PC-9 (cell line): ENCODE results near the gene SP140. TPM values are rescaled to one million over a fixed set of nuclear protein-coding genes. Genes with fewer than 3 reads are reported as not detected.

ENCODE experiments used
- BruUV-seq: library from RNA; stranded (reverse); fragments of 400-500 nt; replicated peaks from 2 replicates; lab custom pipeline; 2021; lab: Mats Ljungman, UMichigan
- CTCF ChIA-PET: fragments of 300-600 bp; sonication (Branson Sonifier 250); formaldehyde crosslinking; loops from one replicate; lab custom pipeline; 2022; ENCODE audit warnings: antibody characterized with exemption; lab: Charles Lee
- POLR2A ChIA-PET: fragments of 300-600 bp; sonication (Branson Sonifier 250); formaldehyde crosslinking; loops from one replicate; lab custom pipeline; 2022; ENCODE audit warnings: antibody characterized with exemption; ENCODE audit not compliant: unreplicated experiment; lab: Charles Lee
- DNase-seq, 2 experiments: peaks; one replicate each; pipeline versions ENCODE4 v3.0.0 to v3.0.0-alpha.2; 2015 to 2022; ENCODE audit warnings: mixed read lengths in 1 of 2
- H2AFZ ChIP-seq: fragments of 200-600 bp; sonication (generic); 2 replicates; pipeline ENCODE4 v1.8.1; 2017; ENCODE audit warnings: antibody characterized with exemption
- H3F3A ChIP-seq: fragments of 200-600 bp; sonication (generic); 2 replicates; pipeline ENCODE4 v1.8.1; 2017; ENCODE audit warnings: antibody characterized with exemption, mild to moderate bottlenecking, low read depth; ENCODE audit not compliant: insufficient read depth
- H3K27ac ChIP-seq: fragments of 200-600 bp; sonication (generic); 2 replicates; pipeline ENCODE4 v1.6.1; 2016; ENCODE audit warnings: mixed run types
- H3K27me3 ChIP-seq: fragments of 200-600 bp; sonication (generic); 2 replicates; pipeline ENCODE4 v1.6.1; 2016; ENCODE audit warnings: low read depth, mixed run types; ENCODE audit not compliant: insufficient read depth
- H3K36me3 ChIP-seq: fragments of 200-600 bp; sonication (generic); 2 replicates; pipeline ENCODE4 v1.6.1; 2016; ENCODE audit warnings: low read depth, mixed run types
- H3K4me1 ChIP-seq: fragments of 200-600 bp; sonication (generic); replicated peaks from 2 replicates; pipeline ENCODE4 v1.6.1; 2016; ENCODE audit warnings: mixed run types; ENCODE audit not compliant: insufficient read depth
- H3K4me2 ChIP-seq: fragments of 200-600 bp; sonication (generic); 2 replicates; pipeline ENCODE4 v1.6.1; 2017; ENCODE audit warnings: mixed run types
- H3K4me3 ChIP-seq: fragments of 200-600 bp; sonication (generic); 2 replicates; pipeline ENCODE4 v1.6.1; 2016; ENCODE audit warnings: mixed run types
- H3K79me2 ChIP-seq: fragments of 200-600 bp; sonication (generic); 2 replicates; pipeline ENCODE4 v1.6.1; 2017; ENCODE audit warnings: low read depth, mixed run types
- H3K9me2 ChIP-seq: fragments of 200-600 bp; sonication (generic); 2 replicates; pipeline ENCODE4 v1.8.1; 2017; ENCODE audit warnings: mild to moderate bottlenecking; ENCODE audit not compliant: insufficient read depth
- H3K9me3 ChIP-seq: fragments of 200-600 bp; sonication (generic); 2 replicates; pipeline ENCODE4 v1.8.1; 2016; ENCODE audit warnings: low read depth; ENCODE audit not compliant: insufficient read depth
- H4K20me1 ChIP-seq: fragments of 200-600 bp; sonication (generic); 2 replicates; pipeline ENCODE4 v1.8.1; 2017; ENCODE audit not compliant: insufficient read depth
- CTCF ChIP-seq: fragments of 200-600 bp; sonication (generic); conservative IDR thresholded peaks from 2 replicates; pipeline ENCODE4 v1.6.1; 2017; ENCODE audit warnings: mixed run types, antibody characterized with exemption, mild to moderate bottlenecking, moderate library complexity
- EZH2 ChIP-seq: fragments of 200-600 bp; sonication (generic); IDR thresholded peaks from 2 replicates; pipeline ENCODE4 v1.8.0; 2017; ENCODE audit warnings: antibody characterized with exemption, low read depth
- intact Hi-C: fragments of 100-400 bp; cut with micrococcal nuclease; formaldehyde crosslinking; loops from one replicate; pipeline ENCODE4 v1.10.0; 2022; ENCODE audit not compliant: unreplicated experiment
- total RNA-seq: library from RNA; stranded (reverse); gene quantifications from 2 replicates; pipeline ENCODE4 v1.2.3, GENCODE V29; 2021

The SP140 gene
- total RNA-seq, 1 experiment from 2014 or later, result 0.83 TPM

GRCh38 chr2:230202430-230203109 is 23.0 kb upstream of the SP140 start:
- no peak for DNase-seq
- intact Hi-C loops, result no loop called here
- ChIA-PET CTCF (interaction anchor here (0.6 kb wide), 1 partner anchor 268 kb away, joined by 3 read pairs; no protein-coding TSS in a partner anchor), POLR2A (no interaction called here)
- H3K36me3 ChIP-seq, result no peaks in the 10 kb centered on the region
- no TSS peak for BruUV-seq
- TF ChIP-seq CTCF (no peak), EZH2 (no peak)
- H3K9me2 ChIP-seq, result no peaks in the 10 kb centered on the region
- H3K9me3 ChIP-seq, result no peaks in the 10 kb centered on the region
- no peak overlapping the region for H3K4me2 ChIP-seq
- no peaks in the 10 kb centered on the region for H4K20me1 ChIP-seq
- H3K27me3 ChIP-seq, result no peaks in the 10 kb centered on the region
- no peak overlapping the region for H3K4me3 ChIP-seq
- H2AFZ ChIP-seq, result no peak overlapping the region
- H3K27ac ChIP-seq, result no peak overlapping the region
- H3F3A ChIP-seq, result no peaks in the 10 kb centered on the region
- no peaks in the 10 kb centered on the region for H3K4me1 ChIP-seq
- H3K79me2 ChIP-seq, result no peaks in the 10 kb centered on the region

- H3K9me2 ChIP-seq, result no peaks in the 10 kb centered on the region
- BruUV-seq, result no TSS peak
- H3K36me3 ChIP-seq, result no peaks in the 10 kb centered on the region
- no peak for TF ChIP-seq EZH2
- TF ChIP-seq CTCF, result no peak
- CTCF ChIA-PET, result interaction anchor here (0.6 kb wide), 1 partner anchor 268 kb away, joined by 3 read pairs; no protein-coding TSS in a partner anchor
- H3K4me1 ChIP-seq, result no peaks in the 10 kb centered on the region
- H3F3A ChIP-seq, result no peaks in the 10 kb centered on the region
- H3K4me2 ChIP-seq, result no peak overlapping the region
- H3K79me2 ChIP-seq, result no peaks in the 10 kb centered on the region
- H3K27me3 ChIP-seq, result no peaks in the 10 kb centered on the region
- POLR2A ChIA-PET, result no interaction called here
- H2AFZ ChIP-seq, result no peak overlapping the region
- no peaks in the 10 kb centered on the region for H3K9me3 ChIP-seq
- intact Hi-C loops, result no loop called here
- no peak for DNase-seq
- no peaks in the 10 kb centered on the region for H4K20me1 ChIP-seq
- H3K4me3 ChIP-seq, result no peak overlapping the region
- H3K27ac ChIP-seq, result no peak overlapping the region
These were observed 22.3 kb upstream of the SP140 start for GRCh38 chr2:230203110-230203676.

- Histone ChIP-seq H2AFZ (no peak overlapping the region), H3K4me1 (no peaks in the 10 kb centered on the region), H3K27me3 (no peaks in the 10 kb centered on the region), H3F3A (no peaks in the 10 kb centered on the region), H3K27ac (no peak overlapping the region), H3K9me2 (no peaks in the 10 kb centered on the region), H3K9me3 (no peaks in the 10 kb centered on the region), H3K79me2 (no peaks in the 10 kb centered on the region), H3K4me2 (no peak overlapping the region), H3K4me3 (no peak overlapping the region), H3K36me3 (no peaks in the 10 kb centered on the region), H4K20me1 (no peaks in the 10 kb centered on the region)
- DNase-seq, result no peak
- no TSS peak for BruUV-seq
- TF ChIP-seq CTCF (no peak), EZH2 (no peak)
- POLR2A ChIA-PET, result interaction anchor here (0.6 kb wide), 1 partner anchor 74 kb away, joined by 6 read pairs; no protein-coding TSS in a partner anchor
- CTCF ChIA-PET, result interaction anchor here (0.6 kb wide), 1 partner anchor 39 kb away, joined by 3 read pairs; no protein-coding TSS in a partner anchor
- intact Hi-C loops, result no loop called here
These were observed 20.5 kb upstream of the SP140 start for GRCh38 chr2:230205034-230205433.
